ENCODE data around the gene PGS1. TPM values are rescaled to one million over a fixed set of nuclear protein-coding genes. Genes with fewer than 3 reads are reported as not detected.

PGS1 gene
- total RNA-seq, 4 donors from 2014 or later: 30.7 to 45.9 (median 35.6) TPM

DNA sequence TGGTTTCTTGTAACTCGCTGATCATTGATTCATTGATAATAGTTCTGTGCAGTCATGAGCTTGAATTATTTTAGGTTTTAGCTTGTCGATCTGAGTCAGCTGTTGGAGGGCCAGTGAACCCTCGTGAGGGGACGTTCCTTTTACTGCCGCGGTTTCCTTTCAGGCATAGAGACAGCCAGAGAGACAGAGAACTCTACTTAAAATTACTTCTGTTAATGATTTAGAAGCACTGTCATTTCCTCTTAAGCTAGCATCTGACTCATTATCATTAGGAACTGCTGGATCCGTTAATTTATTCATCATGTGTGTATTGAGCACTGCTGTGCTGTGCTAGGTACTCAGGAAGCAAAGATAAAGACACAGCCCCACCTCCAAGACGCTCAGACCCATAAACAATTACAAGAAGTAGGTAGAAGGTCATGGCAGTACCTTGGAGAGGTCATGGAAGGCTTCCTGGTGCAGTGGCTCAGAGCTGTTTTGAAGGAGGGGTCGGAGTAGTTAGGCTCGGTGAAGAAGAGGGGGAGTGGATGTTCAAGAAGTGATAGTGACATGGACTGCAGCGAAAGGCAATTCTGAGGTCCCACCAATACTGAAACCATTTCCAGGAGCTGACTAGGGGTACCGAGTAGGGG is 3.3 kb downstream of the PGS1 start:
- peaks cover 78 to 86% (median 83%) of the 10 kb centered on the region in 4 donors for H3K4me1 ChIP-seq
- 63% methylated on average over 12 of the region's 12 CpGs for WGBS
- intact Hi-C loops (cut with DNase I): no loop called here
- peaks cover 0 to 7% (median 0%) of the 10 kb centered on the region in 4 donors for H3K36me3 ChIP-seq
- DNase-seq (ENCODE audit: extremely low spot score): no peak
- H3K27ac ChIP-seq (replicated peaks in 1 of 4): peak overlapping the region; percentile 44 to 91 (median 72)
- peaks cover 0 to 3% (median 0%) of the 10 kb centered on the region in 4 donors for H3K27me3 ChIP-seq
- H3K4me3 ChIP-seq: no peak overlapping the region
- H3K9me3 ChIP-seq: no peaks in the 10 kb centered on the region
- TF ChIP-seq POLR2A (IDR thresholded peaks at IDR 0.05; ENCODE audit: low read depth) (no peak), EP300 (IDR thresholded peaks at IDR 0.05) (no peak), POLR2AphosphoS5 (IDR thresholded peaks at IDR 0.05) (peak; percentile 46 to 63)
- TF ChIP-seq, protein P1, sequence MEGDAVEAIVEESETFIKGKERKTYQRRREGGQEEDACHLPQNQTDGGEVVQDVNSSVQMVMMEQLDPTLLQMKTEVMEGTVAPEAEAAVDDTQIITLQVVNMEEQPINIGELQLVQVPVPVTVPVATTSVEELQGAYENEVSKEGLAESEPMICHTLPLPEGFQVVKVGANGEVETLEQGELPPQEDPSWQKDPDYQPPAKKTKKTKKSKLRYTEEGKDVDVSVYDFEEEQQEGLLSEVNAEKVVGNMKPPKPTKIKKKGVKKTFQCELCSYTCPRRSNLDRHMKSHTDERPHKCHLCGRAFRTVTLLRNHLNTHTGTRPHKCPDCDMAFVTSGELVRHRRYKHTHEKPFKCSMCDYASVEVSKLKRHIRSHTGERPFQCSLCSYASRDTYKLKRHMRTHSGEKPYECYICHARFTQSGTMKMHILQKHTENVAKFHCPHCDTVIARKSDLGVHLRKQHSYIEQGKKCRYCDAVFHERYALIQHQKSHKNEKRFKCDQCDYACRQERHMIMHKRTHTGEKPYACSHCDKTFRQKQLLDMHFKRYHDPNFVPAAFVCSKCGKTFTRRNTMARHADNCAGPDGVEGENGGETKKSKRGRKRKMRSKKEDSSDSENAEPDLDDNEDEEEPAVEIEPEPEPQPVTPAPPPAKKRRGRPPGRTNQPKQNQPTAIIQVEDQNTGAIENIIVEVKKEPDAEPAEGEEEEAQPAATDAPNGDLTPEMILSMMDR (IDR thresholded peaks at IDR 0.05): no peak

DNA sequence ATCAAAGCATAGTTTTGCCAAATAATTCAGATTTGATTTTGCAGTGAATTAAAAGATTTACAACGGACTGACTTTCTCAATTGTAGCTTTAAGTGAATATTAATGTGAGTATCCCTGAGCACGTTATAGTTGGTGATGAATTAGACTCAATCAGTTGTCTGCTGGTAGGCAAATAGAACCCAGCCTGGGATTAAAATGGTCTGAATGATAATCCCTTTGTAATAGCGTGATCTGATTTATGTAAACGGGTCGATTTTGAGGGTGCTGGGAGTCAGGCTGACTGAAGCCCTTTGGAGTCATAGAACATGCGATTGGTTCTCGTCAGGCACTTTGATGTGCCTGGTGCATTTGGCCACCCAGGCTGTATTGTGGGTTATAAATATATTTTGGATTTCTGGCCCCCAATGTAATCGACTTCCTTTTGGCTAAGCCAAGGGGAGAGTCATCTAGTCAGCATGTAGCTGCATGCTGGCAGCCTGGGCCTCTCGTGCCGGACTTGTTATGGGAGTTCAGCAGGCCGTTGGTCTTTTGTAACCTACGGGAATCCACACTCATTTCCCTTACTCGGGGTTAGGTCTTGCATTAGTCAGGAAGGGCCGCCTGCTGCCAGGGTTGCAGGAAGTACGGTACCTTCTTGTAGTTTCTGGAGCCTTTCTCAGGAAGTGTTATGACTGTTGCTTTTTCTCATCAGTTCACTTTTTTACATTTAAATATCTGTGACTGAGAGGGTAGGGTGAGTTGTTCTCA is 5.4 kb downstream of the PGS1 start:
- Histone ChIP-seq H3K27ac (replicated peaks in 1 of 4) (peak overlapping the region; percentile 63 to 91 (median 72)), H3K36me3 (peaks cover 0 to 7% (median 0%) of the 10 kb centered on the region in 4 donors), H3K27me3 (no peaks in the 10 kb centered on the region), H3K9me3 (no peaks in the 10 kb centered on the region), H3K4me1 (peaks cover 95 to 100% (median 97%) of the 10 kb centered on the region in 4 donors), H3K4me3 (no peak overlapping the region)
- intact Hi-C loops (cut with DNase I): no loop called here
- 46% methylated on average over 15 of the region's 15 CpGs for WGBS
- TF ChIP-seq POLR2AphosphoS5 (IDR thresholded peaks at IDR 0.05) (peak; percentile 84 to 88), POLR2A (IDR thresholded peaks at IDR 0.05; ENCODE audit: low read depth) (peak; percentile 20), EP300 (IDR thresholded peaks at IDR 0.05) (peak; percentile 92)
- TF ChIP-seq, protein P1 (IDR thresholded peaks at IDR 0.05): no peak
- DNase-seq (ENCODE audit: extremely low spot score): peak; percentile 95

DNA sequence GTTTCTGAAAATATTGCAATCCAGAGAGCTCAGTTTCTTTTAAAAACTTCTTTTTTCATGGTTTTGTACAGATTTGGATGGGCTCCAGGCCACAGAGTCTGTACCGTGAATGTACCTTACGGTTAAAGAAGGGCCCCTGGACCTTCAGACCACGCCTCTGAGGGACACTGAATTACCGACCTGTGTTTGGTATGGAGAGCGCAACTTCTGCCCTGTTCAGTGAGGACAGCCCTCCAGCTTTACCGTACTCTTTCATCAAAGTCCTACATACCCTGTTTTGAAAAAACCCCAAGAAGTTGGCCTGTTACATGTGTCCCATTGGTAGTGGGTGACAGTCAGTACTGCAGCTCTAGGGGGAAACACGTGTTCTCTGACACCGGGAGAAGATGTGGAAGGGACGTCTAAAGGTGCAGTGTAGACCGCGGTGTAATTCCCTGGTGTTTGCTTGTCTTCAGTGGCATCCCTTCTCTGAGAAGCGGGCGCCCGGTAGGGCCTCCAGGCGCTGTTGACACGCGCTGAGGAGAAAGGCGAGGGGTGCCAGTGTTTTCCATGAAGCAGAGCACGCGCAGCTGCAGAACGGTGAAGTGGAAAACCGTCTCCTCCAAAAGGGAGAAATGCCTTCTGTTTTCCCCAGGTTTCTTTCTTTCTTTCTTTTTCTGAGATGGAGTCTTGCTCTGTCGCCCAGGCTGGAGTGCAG is 6.2 kb downstream of the PGS1 start:
- Histone ChIP-seq H3K4me1 (peaks cover 94 to 100% (median 96%) of the 10 kb centered on the region in 4 donors), H3K4me3 (no peak overlapping the region), H3K27ac (replicated peaks in 1 of 4) (peak overlapping the region; percentile 63 to 91 (median 72)), H3K27me3 (no peaks in the 10 kb centered on the region), H3K9me3 (no peaks in the 10 kb centered on the region), H3K36me3 (peaks cover 0 to 7% (median 0%) of the 10 kb centered on the region in 4 donors)
- intact Hi-C loops (cut with DNase I): no loop called here
- DNase-seq (ENCODE audit: extremely low spot score): no peak
- WGBS: 74% methylated on average over 23 of the region's 23 CpGs
- TF ChIP-seq POLR2AphosphoS5 (IDR thresholded peaks at IDR 0.05) (no peak), EP300 (IDR thresholded peaks at IDR 0.05) (no peak), POLR2A (IDR thresholded peaks at IDR 0.05; ENCODE audit: low read depth) (no peak)
- TF ChIP-seq, protein P1 (IDR thresholded peaks at IDR 0.05): no peak

DNA sequence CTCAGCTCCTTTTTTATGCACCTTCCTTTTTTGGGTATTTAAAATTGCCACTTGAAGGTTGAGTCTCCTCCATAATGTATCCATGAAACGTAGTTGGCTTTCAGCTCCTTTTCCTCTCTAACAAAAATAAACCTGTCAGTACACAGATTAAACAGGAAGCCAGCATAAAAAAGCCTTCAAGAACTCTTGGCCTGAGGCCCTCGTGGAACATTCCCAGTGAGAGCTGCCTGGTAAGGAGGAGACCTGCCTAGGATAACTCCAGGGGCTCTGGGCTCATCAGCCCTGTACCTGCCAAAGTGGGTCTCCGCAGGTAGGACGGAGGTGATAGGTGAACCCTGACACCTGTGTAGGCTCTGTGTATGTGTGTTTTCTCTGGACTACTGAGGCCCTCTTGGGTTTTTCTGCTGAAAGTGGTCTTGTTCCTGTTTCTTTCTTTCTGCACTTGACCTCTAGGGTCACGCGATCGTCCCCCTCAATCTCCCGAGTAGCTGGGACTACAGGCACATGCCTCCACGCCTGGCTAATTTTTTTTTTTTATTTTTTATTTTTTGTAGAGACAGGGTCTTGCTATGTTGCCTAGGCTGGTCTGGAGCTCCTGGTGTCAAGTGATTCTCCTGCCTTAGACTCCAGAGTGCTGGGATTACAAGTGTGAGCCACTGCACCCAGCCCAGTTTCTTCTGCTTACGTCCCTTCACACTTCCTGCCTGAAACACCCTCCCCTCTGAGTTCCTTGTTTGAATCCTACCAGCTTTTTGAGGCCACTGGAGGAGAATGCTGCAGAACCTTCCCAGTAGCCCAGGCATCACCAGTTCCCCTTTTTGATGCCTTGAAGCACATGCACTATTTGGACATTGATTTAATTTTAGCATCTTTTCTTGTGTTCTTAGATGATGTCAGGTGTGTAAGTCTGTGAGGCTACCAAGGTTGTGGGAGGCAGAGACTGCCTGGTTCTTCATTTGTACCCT is 9.8 kb downstream of the PGS1 start:
- intact Hi-C loops (cut with DNase I): no loop called here
- TF ChIP-seq POLR2A (IDR thresholded peaks at IDR 0.05; ENCODE audit: low read depth): no peak
- TF ChIP-seq, protein P1 (IDR thresholded peaks at IDR 0.05): no peak
- TF ChIP-seq EP300 (IDR thresholded peaks at IDR 0.05): no peak
- TF ChIP-seq POLR2AphosphoS5 (IDR thresholded peaks at IDR 0.05): peak; percentile 19 to 36
- DNase-seq (ENCODE audit: extremely low spot score): no peak
- H3K4me1 ChIP-seq: peaks cover 81 to 93% (median 91%) of the 10 kb centered on the region in 4 donors
- H3K27ac ChIP-seq (replicated peaks in 1 of 4): peak overlapping the region; percentile 65 to 91 (median 78)
- no peaks in the 10 kb centered on the region for H3K9me3 ChIP-seq
- no peak overlapping the region for H3K4me3 ChIP-seq
- no peaks in the 10 kb centered on the region for H3K27me3 ChIP-seq
- WGBS: 46% methylated on average over 9 of the region's 10 CpGs
- H3K36me3 ChIP-seq: peaks cover 0 to 10% (median under 1%) of the 10 kb centered on the region in 4 donors

Data from esophagus muscularis mucosa (tissue), 4 donors.